Brain pericyte (primary cell): ENCODE results near the gene ANOS1.
"Not testable (repeated sequence)": the region's sequence is repeated elsewhere in the genome, so short reads cannot be mapped to it uniquely, and the experiment has no call there.

ENCODE experiments used
- DNase-seq: peaks from one replicate; pipeline ENCODE4 v3.0.0-alpha.2; 2012; ENCODE audit warnings: low read depth, low spot score

The ANOS1 gene, protein sequence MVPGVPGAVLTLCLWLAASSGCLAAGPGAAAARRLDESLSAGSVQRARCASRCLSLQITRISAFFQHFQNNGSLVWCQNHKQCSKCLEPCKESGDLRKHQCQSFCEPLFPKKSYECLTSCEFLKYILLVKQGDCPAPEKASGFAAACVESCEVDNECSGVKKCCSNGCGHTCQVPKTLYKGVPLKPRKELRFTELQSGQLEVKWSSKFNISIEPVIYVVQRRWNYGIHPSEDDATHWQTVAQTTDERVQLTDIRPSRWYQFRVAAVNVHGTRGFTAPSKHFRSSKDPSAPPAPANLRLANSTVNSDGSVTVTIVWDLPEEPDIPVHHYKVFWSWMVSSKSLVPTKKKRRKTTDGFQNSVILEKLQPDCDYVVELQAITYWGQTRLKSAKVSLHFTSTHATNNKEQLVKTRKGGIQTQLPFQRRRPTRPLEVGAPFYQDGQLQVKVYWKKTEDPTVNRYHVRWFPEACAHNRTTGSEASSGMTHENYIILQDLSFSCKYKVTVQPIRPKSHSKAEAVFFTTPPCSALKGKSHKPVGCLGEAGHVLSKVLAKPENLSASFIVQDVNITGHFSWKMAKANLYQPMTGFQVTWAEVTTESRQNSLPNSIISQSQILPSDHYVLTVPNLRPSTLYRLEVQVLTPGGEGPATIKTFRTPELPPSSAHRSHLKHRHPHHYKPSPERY

DNA sequence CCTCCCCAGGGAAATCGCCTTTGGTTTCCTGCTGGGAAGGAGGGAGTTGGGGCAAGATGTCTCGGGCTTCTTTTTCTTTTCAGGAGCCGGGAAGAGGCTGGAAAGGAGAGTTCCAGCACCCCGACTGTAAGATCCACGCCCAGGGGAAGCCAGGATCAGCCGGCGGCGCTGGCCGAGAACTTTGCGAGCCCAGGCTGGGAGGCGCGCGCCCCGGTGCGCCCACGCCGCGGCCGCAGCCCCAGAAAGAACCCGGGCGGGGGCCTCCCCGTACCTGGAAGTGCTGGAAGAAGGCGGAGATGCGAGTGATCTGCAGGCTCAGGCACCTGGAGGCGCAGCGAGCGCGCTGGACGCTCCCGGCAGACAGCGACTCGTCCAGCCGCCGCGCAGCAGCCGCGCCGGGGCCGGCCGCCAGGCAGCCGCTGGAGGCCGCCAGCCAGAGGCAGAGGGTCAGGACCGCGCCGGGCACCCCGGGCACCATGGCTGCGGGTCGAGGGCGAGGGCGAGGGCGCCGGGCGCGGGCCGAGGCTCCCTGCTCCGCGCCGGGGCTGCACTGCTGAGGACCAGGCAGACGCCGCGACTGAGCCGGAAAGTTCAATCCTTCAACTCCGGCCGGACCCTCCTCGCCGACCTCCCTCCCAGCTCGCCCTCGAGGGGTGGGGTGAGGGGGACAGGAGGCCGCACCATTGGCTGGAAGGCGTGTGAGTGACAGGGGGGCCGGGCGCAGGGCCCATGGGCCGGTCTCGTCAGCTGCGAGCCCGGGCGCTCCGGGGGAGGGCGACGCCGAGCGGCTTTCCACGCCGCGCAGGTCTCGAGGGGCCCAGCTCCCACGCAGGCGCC, at the start of gene ANOS1:
TSS of gene ANOS1 (minus strand) at position 579 of the 837 bp plus-strand sequence. CDS start at position 478, 101 bp downstream.
- DNase-seq = no peak

DNA sequence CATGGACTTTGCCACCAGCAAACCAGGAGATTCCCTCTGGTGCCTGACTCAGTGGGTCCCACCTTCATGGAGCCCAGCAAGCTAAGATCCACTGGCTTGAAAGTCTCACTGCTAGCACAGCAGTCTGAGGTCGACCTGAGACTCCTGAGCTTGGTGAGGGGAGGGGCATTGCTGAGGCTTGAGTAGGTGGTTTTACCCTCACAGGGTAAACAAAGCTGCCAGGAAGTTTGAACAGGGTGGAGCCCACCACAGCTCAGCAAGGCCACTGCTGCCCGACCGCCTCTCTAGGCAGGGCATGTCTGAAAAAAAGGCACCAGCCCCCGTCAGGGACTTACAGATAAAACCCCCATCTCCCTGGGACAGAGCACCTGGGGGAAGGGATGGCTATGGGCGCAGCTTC, 41.2 kb upstream of the ANOS1 start:
- DNase-seq = no peak

DNA sequence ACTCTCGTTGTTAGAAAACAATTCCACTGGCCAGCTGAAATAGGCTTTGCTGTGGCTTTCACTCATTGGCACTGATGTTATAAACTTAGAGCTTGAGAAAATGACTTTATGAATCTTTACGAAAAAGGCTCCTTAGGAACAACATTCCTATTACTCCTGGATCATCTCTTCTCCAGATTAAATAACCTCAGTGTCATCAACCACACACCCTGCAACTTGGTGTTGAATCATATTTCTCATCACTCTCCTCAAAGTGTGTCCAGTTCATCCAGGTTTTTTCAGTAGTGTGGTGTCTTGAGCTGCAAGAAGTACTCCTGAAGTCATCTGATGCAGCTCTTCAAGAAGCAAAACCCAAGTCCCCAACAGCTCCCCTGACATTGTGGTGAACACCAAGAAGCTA, 28.1 kb upstream of the ANOS1 start:
- no peak for DNase-seq

DNA sequence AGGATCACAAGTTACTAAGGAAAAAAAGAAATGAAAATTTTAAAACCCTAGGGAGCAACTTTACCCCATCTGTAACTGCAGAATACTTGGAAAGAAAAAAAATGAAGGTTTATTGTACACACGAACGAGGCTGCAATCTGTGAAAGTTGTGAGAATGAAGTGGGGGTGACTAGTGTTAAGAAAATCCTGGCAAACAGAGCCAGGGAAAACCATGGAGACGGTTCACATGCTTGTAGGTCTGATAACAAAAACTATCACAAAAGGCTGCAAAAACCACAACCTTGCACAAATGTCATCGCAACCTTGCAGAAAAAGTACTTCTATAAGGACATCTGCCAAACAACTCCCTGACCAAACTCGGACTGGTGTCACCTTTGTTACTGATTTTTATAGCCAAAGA, 26.8 kb upstream of the ANOS1 start:
- DNase-seq = not testable (repeated sequence)

DNA sequence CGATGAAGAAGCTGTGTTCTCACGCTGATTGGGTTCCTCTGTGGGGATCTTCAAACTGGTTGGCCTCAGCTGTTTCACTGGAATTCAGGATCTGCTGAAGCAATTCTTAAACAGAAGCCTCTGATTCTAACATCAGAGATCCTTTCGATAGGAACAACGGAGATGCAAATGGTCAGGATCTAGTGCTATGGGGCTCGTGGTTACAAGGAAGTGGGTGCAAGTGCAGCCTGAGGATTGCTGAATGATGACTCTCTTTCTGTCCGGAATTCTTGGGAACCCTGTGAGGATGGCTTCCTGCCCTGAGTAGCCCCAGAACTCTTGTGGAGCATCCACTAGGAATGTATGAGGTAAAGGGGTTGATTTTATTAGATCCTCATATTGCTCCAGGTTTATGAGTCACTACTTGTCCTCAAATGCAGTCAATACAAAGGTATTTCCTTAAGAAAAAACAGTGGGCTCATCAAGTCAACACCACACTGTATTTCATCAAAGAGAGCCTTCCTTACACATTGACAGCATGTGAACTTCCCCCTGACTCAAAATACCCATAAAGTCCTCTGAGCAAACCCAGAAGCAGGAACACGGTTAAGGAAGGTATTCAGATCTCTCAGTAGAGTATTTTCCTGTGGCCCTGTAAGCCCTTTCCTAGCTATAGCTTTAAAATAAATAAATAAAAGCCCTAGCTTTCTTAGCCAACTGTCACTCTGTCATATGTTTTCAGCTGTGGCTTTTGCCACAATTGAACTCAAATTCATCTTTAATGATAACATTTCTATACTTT, 25.9 kb upstream of the ANOS1 start:
- DNase-seq = not testable (repeated sequence)

DNA sequence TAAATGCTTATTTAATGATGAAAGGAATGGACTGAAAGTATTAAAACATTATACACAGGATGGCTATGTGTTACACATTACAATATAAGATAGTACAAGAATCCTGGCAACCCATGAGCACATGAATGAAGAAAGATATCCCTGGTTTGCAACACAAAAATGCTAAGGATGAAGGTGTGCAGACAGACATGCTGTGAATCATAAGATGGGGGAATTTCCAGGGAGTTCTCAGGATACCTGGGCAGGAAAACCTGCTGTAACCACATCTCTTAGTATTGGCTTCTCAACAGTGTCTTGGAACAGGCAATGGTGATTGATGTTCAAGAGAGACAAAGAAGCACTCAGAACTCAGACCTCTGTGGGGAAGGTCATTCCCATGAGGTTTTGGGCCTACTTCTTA, 23.9 kb upstream of the ANOS1 start:
- DNase-seq = no peak

DNA sequence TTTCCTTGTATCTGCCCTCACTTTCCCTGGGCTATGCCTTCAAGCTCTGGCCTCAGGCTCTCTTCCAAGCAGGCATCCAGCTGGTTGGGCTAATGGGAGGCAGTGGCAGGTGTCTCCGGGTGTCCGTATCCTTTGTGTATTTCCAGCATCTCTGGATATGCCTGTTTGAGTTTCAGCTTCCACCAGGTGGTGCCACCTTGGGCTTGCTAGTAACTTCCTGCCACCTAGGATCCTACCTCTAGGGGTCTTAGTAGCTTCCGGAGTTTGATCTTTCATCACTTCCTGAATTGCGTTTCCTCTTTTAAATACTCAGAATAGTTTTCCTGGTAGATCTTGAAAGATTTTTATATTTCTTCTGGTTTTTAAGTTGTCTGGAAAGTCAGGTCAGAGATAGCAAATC, 23.2 kb upstream of the ANOS1 start:
- DNase-seq = no peak

DNA sequence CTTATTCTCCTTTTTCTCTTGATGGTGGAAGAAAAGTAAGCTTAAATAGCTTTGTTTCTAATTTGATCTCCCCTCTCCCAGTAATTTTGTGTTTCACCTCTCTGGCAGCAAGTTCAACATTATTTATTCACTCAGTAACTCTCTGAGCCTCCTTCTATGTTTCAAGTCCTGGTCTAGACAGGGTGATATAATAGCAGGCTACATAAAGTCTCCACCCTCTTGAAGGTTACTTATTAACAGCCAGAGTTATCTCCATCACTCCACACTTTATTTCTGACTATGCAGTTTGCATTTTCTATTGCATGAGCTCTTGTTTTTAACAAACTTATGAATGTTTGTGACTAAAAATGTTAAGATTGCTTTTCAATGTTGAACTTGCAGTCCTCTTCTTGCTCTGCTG, 17.8 kb upstream of the ANOS1 start:
- DNase-seq = no peak

DNA sequence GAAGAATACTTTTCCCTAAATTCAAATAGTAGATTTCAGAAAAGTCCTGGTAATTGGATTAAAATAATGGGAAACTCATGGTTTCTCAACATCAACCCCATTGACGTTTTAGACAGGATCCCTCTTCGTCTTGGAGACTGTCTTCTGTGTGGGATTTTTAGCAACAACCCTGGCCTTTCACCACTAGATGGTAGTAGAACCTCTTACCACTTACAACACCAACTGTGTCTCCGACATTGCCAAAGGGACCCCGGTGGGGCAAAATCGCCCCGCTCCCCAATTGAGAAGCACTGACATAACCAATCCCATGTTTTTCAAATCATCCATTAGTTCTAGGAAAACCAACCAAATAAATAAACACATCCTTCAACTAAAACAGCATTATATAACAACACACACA, 16.9 kb upstream of the ANOS1 start:
- DNase-seq = no peak

DNA sequence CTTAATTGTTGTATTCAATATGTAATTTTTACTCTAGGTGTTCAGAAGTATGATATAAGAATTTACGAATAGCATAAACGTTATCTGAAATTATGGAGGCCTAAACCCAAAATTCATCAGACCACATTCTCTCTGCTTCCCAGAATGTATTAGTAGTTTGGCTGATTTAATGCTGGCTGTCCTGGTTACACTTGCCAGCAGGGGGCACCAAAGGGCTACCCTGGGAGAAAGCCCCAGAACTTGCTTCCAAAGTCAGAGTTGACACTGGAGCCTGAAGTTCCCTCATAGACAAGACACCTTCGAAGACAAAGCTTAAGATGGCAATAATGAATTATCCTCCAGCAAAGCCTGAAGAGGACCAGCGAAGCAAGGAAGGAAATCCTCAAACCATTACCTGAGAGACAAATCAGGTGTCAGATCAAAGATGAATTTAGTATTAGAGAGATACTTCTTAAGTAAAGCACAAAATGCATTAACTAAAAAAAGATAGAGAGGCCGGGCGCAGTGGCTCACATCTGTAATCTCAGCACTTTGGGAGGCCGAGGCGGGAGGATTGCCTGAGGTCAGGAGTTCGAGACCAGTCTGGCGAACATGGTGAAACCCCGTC, 11.3 kb upstream of the ANOS1 start:
- DNase-seq = no peak

DNA sequence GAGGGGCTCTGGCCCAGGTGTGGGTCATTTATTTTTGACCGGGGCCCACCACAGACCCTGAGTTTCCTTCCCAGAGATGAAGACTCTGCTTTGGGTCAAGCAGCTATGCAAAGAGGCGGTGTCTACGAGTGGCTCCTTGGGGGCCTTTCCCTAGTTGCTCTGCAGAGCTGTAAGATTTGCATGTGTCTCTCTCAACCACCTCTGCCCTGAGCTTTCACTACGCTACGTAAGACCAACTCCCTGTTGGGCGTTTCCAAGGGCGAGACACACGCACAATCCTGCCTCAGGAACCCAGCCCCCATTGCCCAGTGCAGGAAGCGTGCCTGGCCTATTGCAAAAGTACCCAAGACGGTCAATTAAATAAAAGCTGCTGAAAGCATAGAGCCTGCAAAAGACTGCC, 10.0 kb upstream of the ANOS1 start:
- no peak for DNase-seq

DNA sequence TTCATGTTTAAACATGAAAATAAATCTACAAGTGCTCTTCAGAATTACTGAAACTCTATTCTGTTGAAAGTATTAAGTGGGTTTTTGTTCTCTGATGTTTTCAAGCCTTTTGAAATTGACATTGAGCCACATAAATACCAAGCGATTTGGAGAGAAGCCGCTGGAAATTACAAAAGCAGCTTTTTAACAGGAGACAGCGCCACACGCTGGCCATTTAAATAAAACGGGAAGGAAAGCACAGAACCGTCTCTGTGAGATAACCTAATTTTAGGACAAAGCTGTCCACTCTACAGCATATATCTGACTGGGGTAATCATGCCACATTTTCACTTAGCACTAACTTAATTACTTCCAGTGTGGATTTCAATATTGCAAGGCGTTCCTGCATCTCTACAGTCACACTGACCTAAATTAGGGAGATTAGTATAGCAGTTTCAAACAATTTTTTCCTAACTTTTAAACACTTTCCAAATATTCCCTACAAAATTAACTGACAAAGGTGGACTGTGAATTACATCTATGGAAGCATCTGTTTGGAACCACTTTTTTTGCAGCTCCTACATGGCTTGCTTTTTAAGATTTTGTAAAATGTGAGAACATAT, 6.8 kb upstream of the ANOS1 start:
- no peak for DNase-seq

DNA sequence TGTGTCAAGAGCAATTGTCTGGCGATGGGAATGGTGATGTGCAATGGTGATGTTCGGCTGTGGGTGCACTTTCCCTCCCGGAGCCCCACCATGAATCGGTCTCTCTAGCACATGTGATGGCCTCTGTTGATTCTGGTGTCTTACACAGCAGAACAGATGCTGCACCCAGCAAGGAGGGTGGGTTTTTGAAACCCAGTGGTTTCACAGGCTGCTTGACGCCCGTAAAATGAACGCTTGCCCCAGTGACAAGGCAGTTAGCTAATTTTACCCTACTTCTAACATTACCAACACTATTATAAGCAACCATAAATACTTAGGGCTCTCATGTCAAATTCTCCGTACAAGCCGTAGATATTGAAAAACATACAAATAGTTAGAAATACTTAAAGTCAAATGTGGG, 5.9 kb upstream of the ANOS1 start:
- DNase-seq = no peak

DNA sequence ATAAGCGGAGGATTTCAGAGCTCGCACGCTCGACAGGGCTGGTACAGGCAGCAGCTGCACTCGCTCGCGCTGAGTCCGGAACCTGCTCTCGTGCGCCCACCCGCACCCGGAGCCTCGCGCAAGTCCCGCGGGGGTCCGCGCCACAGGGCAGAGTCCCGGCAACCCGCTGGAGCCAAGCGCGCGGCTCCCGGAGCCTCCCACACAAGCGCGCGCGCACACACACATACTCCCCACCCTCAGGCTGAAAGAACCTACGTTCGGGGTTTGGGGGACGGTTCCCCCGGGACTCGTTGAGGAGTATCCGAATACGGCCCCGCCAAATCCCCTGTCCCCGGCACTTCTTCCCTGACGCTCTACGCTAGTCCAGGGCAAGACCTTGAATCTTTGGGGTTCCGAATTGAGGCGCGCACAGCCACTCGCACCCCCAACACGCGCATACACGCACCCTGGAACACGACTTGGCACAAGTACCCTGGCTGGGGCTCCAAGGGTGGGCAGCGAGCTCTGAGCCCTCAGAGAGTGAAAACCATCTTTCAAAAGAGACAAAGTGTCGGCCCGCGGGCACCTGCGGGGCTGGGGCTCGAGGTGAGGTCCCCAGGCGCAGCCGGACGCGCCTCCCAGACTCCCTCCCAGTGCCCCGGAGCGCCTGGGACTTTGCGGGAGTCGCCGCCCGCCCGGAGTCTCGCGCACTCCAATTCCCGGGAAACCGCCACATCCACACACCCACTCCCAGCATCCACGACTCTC, 952 bp downstream of the ANOS1 start:
- DNase-seq = no peak

DNA sequence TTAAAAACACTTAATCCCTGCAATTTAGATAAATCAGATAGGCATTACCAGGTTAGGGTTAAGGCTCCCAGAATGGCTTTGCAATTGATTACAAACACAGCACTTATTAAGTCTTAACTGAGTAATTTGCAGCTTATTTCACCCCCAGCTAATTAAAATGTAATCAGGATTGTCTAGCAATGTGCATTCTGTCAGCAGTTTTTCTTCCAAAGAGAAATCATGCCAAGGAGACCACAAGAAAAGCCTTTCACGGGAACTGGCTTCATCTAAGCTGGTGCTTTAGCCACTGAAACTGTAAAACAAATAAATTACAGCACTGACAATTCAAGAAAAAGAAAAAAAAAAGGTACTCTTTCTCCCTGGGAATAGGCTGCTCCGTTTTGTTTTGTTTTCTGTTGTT, 2.1 kb downstream of the ANOS1 start:
- DNase-seq = no peak

DNA sequence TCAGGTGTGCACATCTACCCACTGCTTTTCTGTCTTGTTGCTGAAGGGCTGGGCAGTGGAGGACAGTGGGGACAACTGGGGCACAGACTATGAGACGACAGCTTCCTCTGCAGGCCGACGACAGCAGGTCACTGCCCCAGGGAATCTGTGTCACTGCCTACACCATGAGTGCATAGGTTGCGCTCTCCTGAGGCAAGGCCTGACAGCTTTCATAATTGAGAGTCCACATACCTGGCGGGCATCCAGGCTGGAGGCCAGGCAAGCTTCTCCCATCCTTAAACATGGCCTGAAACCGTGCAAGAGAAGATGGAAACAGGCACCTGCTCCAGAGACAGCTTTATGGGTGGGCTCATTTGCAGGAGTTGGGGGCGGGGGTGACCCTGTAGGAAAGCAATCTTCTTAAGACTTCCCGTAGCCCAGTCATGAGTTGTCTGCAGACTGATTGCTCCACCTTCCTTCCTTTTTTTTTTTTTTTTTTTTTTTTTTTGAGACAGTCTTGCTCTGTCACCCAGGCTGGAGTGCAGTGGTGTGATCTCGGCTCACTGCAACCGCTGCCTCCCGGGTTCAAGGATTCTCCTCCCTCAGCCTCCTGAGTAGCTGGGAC, 2.9 kb downstream of the ANOS1 start:
- DNase-seq = no peak

DNA sequence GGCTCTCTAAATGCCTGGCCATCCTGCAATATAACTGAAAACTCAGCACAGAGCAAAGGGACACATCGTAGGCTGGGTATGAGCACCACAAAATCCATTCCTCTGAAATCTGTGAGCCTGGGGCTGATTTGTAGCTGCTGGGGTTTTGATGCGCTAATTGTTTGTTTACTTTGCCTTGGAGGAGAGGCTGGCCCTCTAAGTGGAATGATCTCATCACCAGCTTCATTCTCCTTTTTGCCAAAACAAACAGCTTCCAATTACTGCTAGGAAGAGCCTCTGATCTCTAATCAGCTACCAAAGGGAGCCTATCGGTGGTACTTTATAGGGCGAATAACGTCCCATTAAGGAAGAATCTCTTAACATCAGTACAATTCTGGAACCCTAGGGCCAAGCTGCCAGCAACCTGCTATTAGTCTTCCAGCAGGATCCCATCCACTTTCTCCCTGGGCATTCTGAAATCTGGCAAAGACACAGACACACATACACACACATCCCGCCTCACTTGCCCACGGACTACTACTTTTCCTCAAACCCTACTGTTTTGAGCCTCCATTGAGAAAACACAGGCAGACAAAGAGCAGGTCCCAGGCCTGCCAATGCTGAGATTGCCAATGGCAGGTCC, 5.8 kb downstream of the ANOS1 start:
- DNase-seq = no peak

DNA sequence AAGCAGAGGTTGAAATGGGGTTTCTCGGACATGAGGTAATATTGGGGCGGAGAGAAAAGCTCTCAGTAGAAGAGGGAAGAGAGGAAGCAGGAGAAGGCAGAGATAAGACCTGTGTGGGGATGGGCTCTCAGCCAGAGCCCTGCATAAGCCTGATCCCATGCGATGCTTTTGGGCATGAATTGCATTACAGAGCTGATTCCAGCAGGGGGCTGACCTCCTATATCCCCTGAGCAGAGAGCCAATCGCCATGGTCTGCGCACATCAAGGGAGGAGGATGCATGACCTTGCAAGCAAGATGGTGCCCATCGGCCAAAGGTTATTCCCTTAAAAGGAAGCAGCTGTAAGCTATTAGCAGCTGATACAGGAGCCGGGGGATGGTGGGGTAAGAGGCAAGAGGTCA, 7.6 kb downstream of the ANOS1 start:
- DNase-seq = no peak

DNA sequence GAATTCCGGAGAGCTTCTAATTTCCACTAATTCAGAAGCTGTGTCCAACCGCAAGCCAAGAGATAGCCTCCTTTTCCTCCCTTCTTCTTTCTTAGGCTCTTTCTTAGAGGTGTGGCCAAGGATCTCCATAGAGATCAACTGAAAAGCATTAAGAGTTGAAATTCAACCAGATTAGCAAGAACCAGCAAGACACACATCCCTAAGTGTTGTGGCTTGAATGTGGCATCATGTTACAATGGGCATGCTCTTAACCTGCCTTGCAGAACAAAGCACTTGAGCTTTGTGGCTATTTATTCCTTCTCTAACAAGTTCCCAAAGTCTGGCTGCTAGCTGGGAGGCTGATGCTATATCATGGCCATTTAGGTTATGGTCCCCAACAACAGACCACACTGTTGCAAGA, 10.4 kb downstream of the ANOS1 start:
- no peak for DNase-seq
